IMR-90 (cell line): ENCODE data around the gene COL13A1. TPM values are rescaled to one million over a fixed set of nuclear protein-coding genes. Genes with fewer than 3 reads are reported as not detected.

Source experiments
- ATAC-seq: fragments of 200-7000 bp; cut with Tn5 transposase; 2 replicates; pipeline ENCODE4 v1.9.1; 2020; ENCODE audit warnings: low read depth, mild to moderate bottlenecking, moderate library complexity
- BruUV-seq: library from RNA; stranded (reverse); fragments of 400-500 nt; replicated peaks from 2 replicates; lab custom pipeline; 2021; lab: Mats Ljungman, UMichigan
- CTCF ChIA-PET: fragments of 300-600 bp; formaldehyde crosslinking; extraction: SDS; loops from one replicate; lab custom pipeline; 2021; ENCODE audit warnings: antibody characterized with exemption; lab: Yijun Ruan, JAX
- POLR2A ChIA-PET: fragments of 300-600 bp; sonication (Branson Sonifier 250); formaldehyde crosslinking; loops from one replicate; lab custom pipeline; 2022; ENCODE audit warnings: antibody characterized with exemption; ENCODE audit not compliant: unreplicated experiment; lab: Charles Lee
- DNase-seq: peaks from one replicate; pipeline ENCODE4 v3.0.0; 2013
- H2AFZ ChIP-seq: replicated peaks from 2 replicates; pipeline ENCODE3; 2013; ENCODE audit warnings: low read length, mild to moderate bottlenecking; ENCODE audit not compliant: poor library complexity
- H2AK5ac ChIP-seq: 2 replicates; pipeline ENCODE4 v1.6.1; 2013; ENCODE audit warnings: low read depth, low read length, inconsistent platforms
- H2AK9ac ChIP-seq: replicated peaks from 2 replicates; pipeline ENCODE3; 2013; ENCODE audit warnings: mild to moderate bottlenecking, low read depth, low read length, moderate library complexity; ENCODE audit not compliant: poor library complexity
- H2BK120ac ChIP-seq: 2 replicates; pipeline ENCODE4 v1.6.1; 2013; ENCODE audit warnings: low read depth, low read length, inconsistent platforms
- H2BK15ac ChIP-seq: 3 replicates; pipeline ENCODE4 v1.6.1; 2013; ENCODE audit warnings: low read depth, low read length, inconsistent platforms
- H2BK20ac ChIP-seq: 2 replicates; pipeline ENCODE4 v1.6.1; 2013; ENCODE audit warnings: low read depth, mild to moderate bottlenecking, inconsistent platforms, low read length, moderate library complexity
- H2BK5ac ChIP-seq: 2 replicates; pipeline ENCODE4 v1.6.1; 2013; ENCODE audit warnings: mild to moderate bottlenecking, low read depth, low read length, inconsistent platforms; ENCODE audit not compliant: poor library complexity, severe bottlenecking
- H3K14ac ChIP-seq: replicated peaks from 2 replicates; pipeline ENCODE4 v1.6.1; 2013; ENCODE audit warnings: low read depth, low read length, inconsistent platforms
- H3K18ac ChIP-seq: 2 replicates; pipeline ENCODE4 v1.6.1; 2013; ENCODE audit warnings: low read depth, low read length, control low read depth
- H3K23ac ChIP-seq: 2 replicates; pipeline ENCODE4 v1.6.1; 2013; ENCODE audit warnings: low read depth, low read length, inconsistent platforms
- H3K27ac ChIP-seq: 2 replicates; pipeline ENCODE4 v1.5.1; 2013; ENCODE audit warnings: mild to moderate bottlenecking, control low read depth, low read length; ENCODE audit not compliant: insufficient read depth
- H3K27me3 ChIP-seq: 2 replicates; pipeline ENCODE4 v1.6.1; 2013; ENCODE audit warnings: low read length; ENCODE audit not compliant: control insufficient read depth, insufficient read depth
- H3K36me3 ChIP-seq: 2 replicates; pipeline ENCODE4 v1.6.1; 2013; ENCODE audit warnings: low read length, mixed read lengths; ENCODE audit not compliant: control insufficient read depth, insufficient read depth
- H3K4ac ChIP-seq: 2 replicates; pipeline ENCODE4 v1.6.1; 2013; ENCODE audit warnings: low read depth, low read length, inconsistent platforms
- H3K4me1 ChIP-seq: 2 replicates; pipeline ENCODE4 v1.6.1; 2013; ENCODE audit warnings: low read length, mixed read lengths; ENCODE audit not compliant: control insufficient read depth, insufficient read depth
- H3K4me2 ChIP-seq: 2 replicates; pipeline ENCODE4 v1.6.1; 2013; ENCODE audit warnings: low read depth, mild to moderate bottlenecking, control low read depth, low read length, moderate library complexity
- H3K4me3 ChIP-seq: 2 replicates; pipeline ENCODE4 v1.5.1; 2013; ENCODE audit warnings: low read depth, mild to moderate bottlenecking, control low read depth, low read length, moderate library complexity; ENCODE audit not compliant: insufficient read depth
- H3K56ac ChIP-seq: 2 replicates; pipeline ENCODE4 v1.6.1; 2013; ENCODE audit warnings: low read length, inconsistent platforms; ENCODE audit not compliant: insufficient read depth; ENCODE audit errors: extremely low read depth
- H3K79me1 ChIP-seq, 2 experiments: 2 replicates each; pipeline ENCODE4 v1.6.1; 2013; ENCODE audit warnings: low read length in 2 of 2, inconsistent platforms in 1 of 2, low read depth in 1 of 2
- H3K9ac ChIP-seq: 2 replicates; pipeline ENCODE4 v1.6.1; 2013; ENCODE audit warnings: low read depth, low read length, control low read depth
- H3K9me1 ChIP-seq: 2 replicates; pipeline ENCODE4 v1.6.1; 2013; ENCODE audit warnings: low read length, inconsistent platforms; ENCODE audit not compliant: insufficient read depth
- H3K9me3 ChIP-seq: 2 replicates; pipeline ENCODE4 v1.6.1; 2013; ENCODE audit warnings: low read length; ENCODE audit not compliant: control insufficient read depth, insufficient read depth
- H4K20me1 ChIP-seq: 2 replicates; pipeline ENCODE4 v1.6.1; 2013; ENCODE audit warnings: low read length, inconsistent platforms; ENCODE audit not compliant: insufficient read depth
- H4K5ac ChIP-seq: 2 replicates; pipeline ENCODE4 v1.6.1; 2013; ENCODE audit warnings: mild to moderate bottlenecking, low read depth, low read length, control low read depth
- H4K8ac ChIP-seq, 2 experiments: 2 replicates each; pipeline ENCODE4 v1.6.1; 2013; ENCODE audit warnings: low read depth in 2 of 2, low read length in 2 of 2, control low read depth in 1 of 2, inconsistent platforms in 1 of 2
- H4K91ac ChIP-seq: 2 replicates; pipeline ENCODE4 v1.6.1; 2013; ENCODE audit warnings: low read depth, low read length, inconsistent platforms; ENCODE audit not compliant: insufficient read depth
- ELK1 ChIP-seq: fragments of 150-350 bp; IDR thresholded peaks from 2 replicates; pipeline ENCODE4 v1.6.1; 2016; ENCODE audit warnings: low read depth, mild to moderate bottlenecking, low read length, moderate library complexity, borderline replicate concordance
- FOS ChIP-seq: fragments of 150-350 bp; IDR thresholded peaks from 2 replicates; pipeline ENCODE4 v1.6.1; 2016; ENCODE audit warnings: low read depth, low read length
- MXI1 ChIP-seq: IDR thresholded peaks from 2 replicates; pipeline ENCODE4 v1.6.1; 2012; ENCODE audit warnings: low read depth, mild to moderate bottlenecking, low read length, moderate library complexity, borderline replicate concordance
- NFE2L2 ChIP-seq: fragments of 150-350 bp; IDR thresholded peaks from 2 replicates; pipeline ENCODE4 v1.6.1; 2016; ENCODE audit warnings: low read depth, mild to moderate bottlenecking, low read length
- SMC3 ChIP-seq: fragments of 150-350 bp; IDR thresholded peaks from 2 replicates; pipeline ENCODE4 v1.6.1; 2016; ENCODE audit warnings: low read depth, mild to moderate bottlenecking, antibody characterized with exemption, low read length, moderate library complexity
- USF2 ChIP-seq: fragments of 150-350 bp; IDR thresholded peaks from 2 replicates; pipeline ENCODE4 v1.6.1; 2017; ENCODE audit warnings: mild to moderate bottlenecking, antibody characterized with exemption, low read length, low read depth
- WGBS, 2 experiments: methylation state at CpG; one replicate each; pipeline versions ENCODE4 v1.1.5 to v1.1.7; 2013; ENCODE audit warnings: missing lambda C conversion rate in 2 of 2; ENCODE audit not compliant: insufficient read length in 1 of 2; ENCODE audit errors: extremely low coverage in 2 of 2; 5-methylcytosine and 5-hydroxymethylcytosine counted together
- dilution Hi-C: fragments of 300-500 bp; cut with HindIII; formaldehyde crosslinking; loops from one replicate; pipeline ENCODE4 v1.14.3; 2018; ENCODE audit warnings: low sequenced_read_pairs; ENCODE audit not compliant: unreplicated experiment
- in situ Hi-C: fragments of 300-500 bp; cut with MboI; formaldehyde crosslinking; loops from 3 replicates; pipeline ENCODE4 v1.14.3; 2019; ENCODE audit warnings: low sequenced_read_pairs, inconsistent platforms, mixed read lengths
- intact Hi-C: fragments of 100-400 bp; cut with micrococcal nuclease; formaldehyde crosslinking; loops from 2 replicates; pipeline ENCODE4 v1.10.0; 2022
- polyA plus RNA-seq, 3 experiments: library from polyadenylated mRNA; depleted of rRNA; stranded (reverse); fragments of >200 nt; gene quantifications; 2 replicates each; pipeline ENCODE4 v1.2.3, GENCODE V29; 2012; ENCODE audit warnings: low replicate concordance in 1 of 3
- total RNA-seq: library from RNA; depleted of rRNA; stranded (reverse); fragments of >200 nt; gene quantifications from 2 replicates; pipeline ENCODE4 v1.2.3, GENCODE V29; 2012

Gene COL13A1
- total and polyA plus RNA-seq, 2 of the 4 experiments (the other 2 are of a cell fraction), result 12.2 to 31.3 TPM

- Histone ChIP-seq H4K20me1 (no peaks in the 10 kb centered on the region), H3K14ac (no peak overlapping the region), H3K4ac (no peak overlapping the region), H2AK9ac (no peak overlapping the region), H3K27ac (no peak overlapping the region), H3K9me1 (peaks cover 19% of the 10 kb centered on the region), H2AFZ (no peak overlapping the region), H2BK120ac (no peak overlapping the region), H4K5ac (no peak overlapping the region), H3K79me1 (peaks cover 0 to 15% of the 10 kb centered on the region in 2 experiments; a peak in 2 of 4 replicates), H3K4me2 (no peak overlapping the region), H3K27me3 (no peaks in the 10 kb centered on the region), H3K36me3 (no peaks in the 10 kb centered on the region), H3K23ac (no peak overlapping the region), H3K9me3 (no peaks in the 10 kb centered on the region), H3K18ac (no peak overlapping the region), H3K9ac (no peak overlapping the region), H2AK5ac (no peak overlapping the region), H2BK20ac (no peak overlapping the region), H3K56ac (no peak overlapping the region), H3K4me3 (no peak overlapping the region), H2BK5ac (no peak overlapping the region), H4K91ac (no peak overlapping the region), H3K4me1 (no peaks in the 10 kb centered on the region), H4K8ac (no peak overlapping the region), H2BK15ac (no peak overlapping the region)
- intact Hi-C loops (no loop called here), in situ Hi-C loops (no loop called here), dilution Hi-C loops (no loop called here)
- no peak for ATAC-seq
- POLR2A ChIA-PET, result no interaction called here
- CTCF ChIA-PET, result no interaction called here
- no peak for DNase-seq
- BruUV-seq, result no TSS peak
- no CpG with 5 or more reads among the region's 3 CpGs for WGBS, 2 experiments
- TF ChIP-seq SMC3, result no peak
- no peak for TF ChIP-seq USF2
- no peak for TF ChIP-seq NFE2L2
- TF ChIP-seq MXI1, result no peak
- TF ChIP-seq FOS, result no peak
- TF ChIP-seq ELK1, result no peak
Measured at GRCh38 chr10:69878951-69879350, 77.2 kb downstream of the COL13A1 start.
